GM18502 (cell line): ENCODE measurements around the gene ENTHD1.
"Not testable (repeated sequence)": the region's sequence is repeated elsewhere in the genome, so short reads cannot be mapped to it uniquely, and the experiment has no call there.

ENCODE experiments used
- ATAC-seq: cut with Tn5 transposase; IDR thresholded peaks from one replicate; pipeline ENCODE4 v1.9.1; 2021; ENCODE audit warnings: mild to moderate bottlenecking; ENCODE audit not compliant: unreplicated experiment, poor library complexity

ENTHD1 gene

DNA sequence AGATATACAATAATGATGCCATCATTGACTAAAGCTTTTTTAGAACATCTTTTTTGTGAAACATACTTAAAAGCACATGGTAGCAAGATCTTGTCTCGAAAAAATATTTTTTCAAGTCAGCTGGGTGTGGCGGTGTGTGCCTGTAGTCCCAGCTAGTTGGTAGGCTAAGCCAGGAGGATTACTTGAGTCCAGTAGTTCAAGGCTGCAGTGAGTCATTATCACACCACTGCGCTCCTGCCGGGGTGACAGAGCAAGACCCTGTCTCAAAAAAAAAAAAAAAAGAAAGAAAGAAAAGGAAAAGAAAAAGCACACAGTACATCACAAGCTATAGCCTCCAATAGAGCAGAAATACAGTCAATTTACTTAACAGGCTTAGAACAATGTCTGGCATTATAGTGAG lies 37.0 kb downstream of the ENTHD1 start:
- ATAC-seq, result no peak

DNA sequence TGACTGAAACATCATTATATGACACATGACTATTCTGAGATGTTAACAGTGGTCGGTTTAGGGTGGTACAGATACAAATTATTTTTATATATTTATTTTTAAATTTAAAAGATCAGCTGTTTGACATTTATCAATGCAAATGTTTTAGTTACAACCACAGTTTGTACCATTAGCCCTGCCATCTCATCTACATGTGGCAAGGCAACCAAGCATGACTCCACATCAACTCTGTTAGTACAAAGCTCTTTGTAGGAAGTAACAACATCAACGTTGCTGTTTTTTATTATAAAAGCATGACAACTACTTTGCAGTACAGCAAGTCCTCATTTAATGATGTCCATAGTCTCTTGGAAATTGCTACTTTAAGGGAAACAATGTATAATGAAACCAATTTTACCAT lies 40.8 kb downstream of the ENTHD1 start:
- ATAC-seq, result no peak

DNA sequence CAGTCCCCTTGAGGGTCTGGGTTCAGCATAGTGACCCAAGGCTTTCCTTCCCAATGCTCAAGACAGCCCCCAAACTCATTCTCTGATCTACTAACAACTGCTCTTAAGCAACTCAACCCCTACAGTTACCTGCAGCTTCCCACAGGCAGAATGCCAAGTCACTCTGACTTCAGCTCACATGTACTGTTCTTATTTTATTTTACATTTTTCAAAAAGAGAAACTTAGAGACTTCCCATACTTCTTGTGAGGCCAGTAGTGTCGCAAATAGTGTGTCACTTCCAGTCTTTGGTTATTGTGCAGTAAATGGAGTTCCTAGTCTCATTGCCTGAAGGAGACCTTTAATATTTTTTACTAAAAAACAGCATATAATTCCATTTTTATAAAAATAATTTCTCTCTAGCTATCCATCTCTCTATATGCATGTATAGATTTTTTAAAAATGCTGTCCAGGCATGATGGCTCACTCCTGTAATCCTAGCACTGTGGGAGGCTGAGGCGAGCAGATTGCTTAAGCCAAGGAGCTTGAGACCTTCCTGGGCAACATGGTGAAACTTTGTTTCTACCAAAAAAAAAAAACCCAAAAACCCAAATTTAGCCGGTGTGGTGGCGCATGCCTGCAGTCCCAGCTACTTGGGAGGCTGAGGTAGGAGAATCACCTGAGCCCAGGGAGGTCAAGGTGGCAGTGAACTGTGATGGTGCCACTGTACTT lies 41.8 kb downstream of the ENTHD1 start:
- no peak for ATAC-seq

DNA sequence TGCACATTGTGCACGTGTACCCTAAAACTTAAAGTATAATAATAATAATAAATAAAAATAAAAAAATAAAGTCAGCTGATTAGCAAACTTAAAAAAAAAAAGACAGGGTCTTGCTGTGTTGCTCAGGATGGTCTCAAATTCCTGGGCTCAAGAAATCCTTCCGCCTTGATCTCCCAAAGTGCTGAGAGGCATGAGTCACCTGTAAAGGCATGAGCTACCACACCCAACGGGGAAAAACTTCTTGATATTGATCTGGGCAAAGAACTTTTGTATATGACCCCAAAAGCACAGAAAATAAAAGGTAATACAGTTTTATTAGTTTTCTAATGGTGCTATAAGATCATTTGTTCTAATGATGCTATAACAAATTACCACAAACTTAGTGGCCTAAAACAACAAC lies 46.1 kb downstream of the ENTHD1 start:
- ATAC-seq, result no peak

DNA sequence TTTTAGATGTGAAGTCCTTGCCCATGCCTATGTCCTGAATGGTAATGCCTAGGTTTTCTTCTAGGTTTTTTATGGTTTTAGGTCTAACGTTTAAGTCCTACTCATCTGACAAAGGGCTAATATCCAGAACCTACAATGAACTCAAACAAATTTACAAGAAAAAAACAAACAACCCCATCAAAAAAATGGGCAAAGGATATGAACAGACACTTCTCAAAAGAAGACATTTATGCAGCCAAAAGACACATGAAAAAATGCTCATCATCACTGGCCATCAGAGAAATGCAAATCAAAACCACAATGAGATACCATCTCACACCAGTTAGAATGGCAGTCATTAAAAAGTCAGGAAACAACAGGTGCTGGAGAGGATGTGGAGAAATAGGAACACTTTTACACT lies 47.0 kb downstream of the ENTHD1 start:
- not testable (repeated sequence) for ATAC-seq

DNA sequence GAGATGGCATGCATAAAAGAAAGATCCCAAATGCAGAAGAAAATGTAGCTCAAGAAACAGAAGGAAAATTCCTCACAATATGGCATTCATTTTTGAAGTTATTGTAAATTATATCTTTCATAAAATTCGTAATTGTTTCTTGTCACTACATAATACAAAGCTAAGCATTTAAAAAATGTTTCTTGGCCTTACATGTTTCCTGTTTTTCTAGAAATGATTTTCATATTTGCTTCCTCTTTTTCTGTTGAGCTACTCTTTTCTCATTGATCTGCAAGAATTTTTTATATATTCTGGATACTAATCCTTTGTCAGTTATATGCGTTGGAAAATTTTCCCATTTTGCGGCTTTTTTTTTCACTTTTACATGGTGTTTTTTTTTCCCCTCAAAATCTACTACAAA lies 48.0 kb downstream of the ENTHD1 start:
- no peak for ATAC-seq

DNA sequence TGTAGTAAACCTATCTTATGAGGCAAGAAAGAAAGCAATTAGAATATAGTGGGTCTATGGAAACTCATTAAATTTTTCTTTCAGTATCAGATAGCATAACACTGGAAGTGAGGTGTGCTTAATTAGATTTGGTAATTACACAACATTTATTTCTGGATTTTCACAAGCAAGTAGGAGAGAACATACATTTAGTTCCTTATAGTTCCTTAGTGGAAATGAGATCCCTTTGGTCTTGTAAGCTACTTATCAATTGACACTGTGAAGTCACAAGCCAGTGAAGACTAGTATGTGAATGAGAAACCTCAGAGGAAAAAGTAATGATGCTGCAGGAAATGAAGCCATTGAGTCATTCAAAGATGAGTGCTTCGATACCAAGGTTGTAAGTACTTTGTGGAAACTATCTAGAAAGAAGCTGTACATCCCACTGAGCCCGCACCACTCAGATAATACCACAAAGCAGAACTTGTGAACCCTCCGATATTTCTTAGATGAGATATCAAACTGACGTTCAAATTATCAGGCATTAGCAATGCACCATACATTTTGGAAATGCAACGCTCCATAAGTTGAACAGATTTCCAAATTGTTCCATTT lies 53.5 kb downstream of the ENTHD1 start:
- ATAC-seq, result no peak

DNA sequence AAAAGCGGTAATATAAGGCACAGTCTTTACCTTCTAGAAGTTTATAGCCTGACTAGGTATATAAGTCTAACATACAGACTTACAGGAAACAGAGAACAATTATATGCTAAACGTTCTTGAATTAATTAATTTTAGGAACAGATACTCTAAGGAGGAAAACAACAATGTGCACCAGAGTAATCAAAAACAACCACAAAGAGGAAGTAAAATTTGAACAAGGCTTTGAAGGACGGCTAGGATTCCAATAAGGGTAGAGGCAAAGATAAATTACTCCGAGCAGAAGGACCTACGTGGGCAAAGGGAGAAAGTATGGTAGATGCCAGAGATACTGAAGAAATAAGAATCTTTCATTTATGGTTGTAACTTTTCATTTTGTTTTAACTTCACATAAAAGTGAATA lies 54.4 kb downstream of the ENTHD1 start:
- no peak for ATAC-seq

DNA sequence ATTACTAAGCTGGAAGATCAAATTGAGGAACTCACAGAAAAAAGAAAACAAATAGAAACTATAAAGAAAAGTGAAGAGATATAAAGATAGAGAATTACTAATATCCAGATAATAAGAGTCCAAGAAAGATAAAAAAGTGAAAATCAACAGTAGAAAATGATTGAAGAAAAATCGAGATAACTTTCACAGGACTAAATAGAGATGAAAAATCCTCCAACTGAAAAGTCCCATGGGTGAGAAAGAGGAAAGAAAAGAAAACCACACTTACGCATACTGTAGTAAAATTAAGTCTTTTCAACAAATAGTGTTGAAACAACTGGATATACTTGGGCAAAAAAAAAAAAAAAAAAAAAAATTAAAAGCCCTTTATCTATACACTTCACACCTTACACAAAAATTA lies 60.0 kb downstream of the ENTHD1 start:
- no peak for ATAC-seq

DNA sequence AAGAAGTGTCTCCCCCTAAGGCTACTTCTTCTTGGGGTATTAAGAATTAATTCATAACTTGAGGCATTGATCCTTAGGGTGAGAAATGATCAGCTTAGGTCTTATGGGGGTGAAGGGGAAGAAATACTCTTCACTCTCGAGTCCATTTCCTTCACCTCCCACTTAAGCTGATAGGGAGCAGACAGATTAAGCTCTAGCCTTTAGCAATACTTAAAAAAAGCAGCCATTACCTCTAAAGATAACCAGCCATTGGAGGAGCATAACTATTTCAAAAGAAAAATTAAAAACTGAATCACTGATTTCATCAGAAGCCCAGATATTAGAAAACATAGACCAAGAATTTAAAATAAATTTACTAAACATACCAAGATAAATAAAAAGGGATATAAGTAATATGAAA lies 60.5 kb downstream of the ENTHD1 start:
- ATAC-seq, result no peak

DNA sequence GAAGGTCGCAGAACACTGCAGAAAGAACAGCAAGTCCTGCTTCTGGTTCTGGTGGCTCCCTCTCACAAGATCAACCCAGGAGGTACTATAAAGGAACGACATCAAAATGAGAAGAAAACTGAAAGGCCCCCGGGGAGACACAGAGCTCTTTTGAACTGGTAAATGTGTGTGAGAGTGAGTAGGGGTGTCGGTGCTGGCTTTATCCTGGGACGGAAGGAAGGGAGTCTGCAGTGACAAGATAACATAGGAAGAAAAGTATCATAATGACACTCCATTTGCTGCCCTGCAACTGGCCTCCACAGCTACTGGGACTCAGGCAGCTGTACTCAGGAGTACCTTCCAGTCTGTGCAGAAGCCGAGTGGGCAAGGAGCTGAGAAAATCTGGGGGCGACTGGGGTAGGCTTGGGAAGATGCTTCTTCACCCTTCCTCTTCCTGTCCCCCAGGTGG lies 60.9 kb downstream of the ENTHD1 start:
- ATAC-seq, result no peak

DNA sequence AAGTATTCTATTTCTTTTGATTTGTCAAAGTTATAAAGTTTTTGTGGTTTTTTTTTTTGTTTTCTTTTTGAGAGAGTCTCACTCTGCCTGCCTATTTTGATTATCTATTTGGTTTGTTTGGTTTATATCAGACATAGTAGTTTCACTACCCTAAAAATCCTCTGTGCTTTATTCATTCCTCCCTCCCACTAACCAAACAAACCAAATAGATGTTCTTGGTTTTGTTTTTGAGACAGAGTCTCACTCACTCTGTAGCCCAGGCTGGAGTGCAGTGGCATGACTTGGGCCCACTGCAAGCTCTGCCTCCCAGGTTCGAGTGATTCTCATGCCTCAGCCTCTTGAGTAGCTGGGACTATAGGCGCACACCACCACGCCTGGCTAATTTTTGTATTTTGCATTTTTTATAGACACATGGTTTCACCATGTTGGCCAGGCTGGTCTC lies 67.9 kb downstream of the ENTHD1 start:
- ATAC-seq, result peak; percentile 81

DNA sequence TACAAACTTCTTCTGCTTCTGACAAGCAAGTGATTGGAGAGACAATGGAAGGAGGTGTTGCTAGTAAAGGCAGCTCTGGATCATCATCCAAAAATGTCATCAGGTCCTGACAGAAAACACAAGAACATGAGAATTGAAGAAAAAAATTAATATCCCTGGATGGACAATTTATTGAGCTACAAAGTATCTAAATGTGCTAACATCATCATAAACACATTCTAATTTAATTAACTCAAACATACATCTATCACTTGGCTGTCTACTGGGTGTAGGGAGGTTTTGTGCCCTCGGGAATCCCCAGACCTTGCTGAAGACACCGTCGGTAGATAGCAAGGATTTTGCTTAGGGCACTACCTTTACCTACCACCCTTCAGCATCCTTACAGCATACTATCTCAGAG lies 72.6 kb downstream of the ENTHD1 start:
- ATAC-seq, result no peak

DNA sequence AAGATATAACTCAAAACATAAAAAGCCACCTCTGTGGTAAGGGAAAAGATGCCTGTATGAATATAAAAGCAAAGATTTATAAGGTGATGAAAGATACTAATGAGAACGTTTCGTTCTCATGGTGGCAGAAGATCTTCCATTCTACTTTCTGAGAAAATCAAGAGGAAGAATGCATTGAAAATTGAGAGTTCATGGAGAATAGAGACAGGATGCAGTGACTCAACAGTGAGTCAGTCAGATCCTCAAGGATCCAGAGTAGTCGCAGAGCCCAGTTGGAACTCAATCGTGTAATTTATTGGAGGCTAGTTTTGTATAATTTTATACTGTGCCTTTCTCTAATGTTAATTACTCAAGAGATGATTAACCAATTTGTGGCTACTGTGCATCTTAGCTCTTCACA lies 73.3 kb downstream of the ENTHD1 start:
- no peak for ATAC-seq

DNA sequence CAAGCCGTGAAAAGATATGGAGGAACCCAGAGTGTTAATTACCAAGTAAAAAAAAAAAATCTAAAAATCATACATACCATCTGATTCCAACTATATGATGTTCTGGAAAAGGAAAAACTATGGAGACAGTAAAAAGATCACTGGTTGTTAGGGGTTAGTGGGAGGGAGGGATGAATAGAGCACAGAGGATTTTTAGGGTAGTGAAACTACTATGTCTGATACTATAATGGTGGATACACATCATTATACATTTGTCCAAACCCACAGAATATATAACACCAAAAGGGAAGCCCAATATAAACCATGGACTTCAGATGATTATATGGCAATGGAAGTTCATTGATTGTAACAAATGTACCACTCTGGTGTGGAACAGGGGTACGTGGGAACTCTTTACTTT lies 74.1 kb downstream of the ENTHD1 start:
- no peak for ATAC-seq

DNA sequence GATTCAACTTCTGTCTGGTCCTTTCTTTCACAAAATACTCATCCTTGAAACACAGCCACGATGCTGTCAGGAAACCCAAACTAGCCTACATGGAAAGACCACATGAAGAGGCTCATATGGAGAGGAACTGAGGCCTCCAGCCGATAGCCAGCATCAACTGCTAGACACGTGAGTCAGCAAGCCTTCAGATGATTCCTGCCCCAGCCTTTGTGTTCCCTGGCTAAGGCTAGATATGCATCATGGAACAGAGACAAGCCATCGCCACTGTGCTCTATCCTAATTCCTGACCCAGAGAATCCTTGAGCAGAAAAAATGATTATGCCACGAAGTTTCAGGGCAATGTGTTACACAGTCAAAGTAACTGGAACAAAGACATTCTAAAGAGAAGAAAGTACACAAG lies 75.5 kb downstream of the ENTHD1 start:
- ATAC-seq, result no peak

DNA sequence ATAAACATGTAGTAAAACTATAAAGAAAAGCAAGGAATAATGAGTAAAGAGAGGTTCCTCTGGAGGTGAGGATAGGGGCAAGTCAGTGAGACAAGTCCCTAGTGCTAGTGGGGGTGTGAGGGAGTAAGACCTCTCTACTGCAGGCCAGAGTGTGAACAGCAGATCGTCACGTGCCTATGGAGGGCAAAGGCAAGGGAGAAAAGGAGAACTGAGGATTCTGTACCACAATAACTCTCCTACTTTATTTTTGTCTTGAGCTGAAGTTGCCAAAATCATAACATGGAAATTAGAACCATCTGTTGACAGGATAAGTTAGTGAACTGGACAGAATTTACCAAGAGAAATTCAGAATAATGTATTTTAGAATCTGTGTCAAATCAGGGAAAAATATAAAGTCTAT lies 77.6 kb downstream of the ENTHD1 start:
- no peak for ATAC-seq

DNA sequence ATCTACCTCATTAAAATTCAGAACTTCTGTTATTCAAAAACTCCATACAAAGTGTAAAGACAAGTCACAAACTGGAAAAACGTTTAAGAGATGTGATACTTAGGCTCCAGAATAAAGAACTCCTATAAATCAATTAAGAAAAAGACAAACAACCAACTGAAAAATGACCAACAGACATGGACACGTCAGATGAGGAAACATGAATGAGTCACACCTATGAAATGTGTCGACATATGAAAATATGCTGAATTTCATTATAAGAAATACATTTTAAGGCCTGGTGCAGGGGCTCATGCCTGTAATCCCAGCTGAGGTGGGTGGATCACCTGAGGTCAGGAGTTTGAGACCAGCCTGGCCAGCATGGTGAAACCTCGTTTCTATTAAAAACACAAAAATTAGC lies 78.7 kb downstream of the ENTHD1 start:
- no peak for ATAC-seq

DNA sequence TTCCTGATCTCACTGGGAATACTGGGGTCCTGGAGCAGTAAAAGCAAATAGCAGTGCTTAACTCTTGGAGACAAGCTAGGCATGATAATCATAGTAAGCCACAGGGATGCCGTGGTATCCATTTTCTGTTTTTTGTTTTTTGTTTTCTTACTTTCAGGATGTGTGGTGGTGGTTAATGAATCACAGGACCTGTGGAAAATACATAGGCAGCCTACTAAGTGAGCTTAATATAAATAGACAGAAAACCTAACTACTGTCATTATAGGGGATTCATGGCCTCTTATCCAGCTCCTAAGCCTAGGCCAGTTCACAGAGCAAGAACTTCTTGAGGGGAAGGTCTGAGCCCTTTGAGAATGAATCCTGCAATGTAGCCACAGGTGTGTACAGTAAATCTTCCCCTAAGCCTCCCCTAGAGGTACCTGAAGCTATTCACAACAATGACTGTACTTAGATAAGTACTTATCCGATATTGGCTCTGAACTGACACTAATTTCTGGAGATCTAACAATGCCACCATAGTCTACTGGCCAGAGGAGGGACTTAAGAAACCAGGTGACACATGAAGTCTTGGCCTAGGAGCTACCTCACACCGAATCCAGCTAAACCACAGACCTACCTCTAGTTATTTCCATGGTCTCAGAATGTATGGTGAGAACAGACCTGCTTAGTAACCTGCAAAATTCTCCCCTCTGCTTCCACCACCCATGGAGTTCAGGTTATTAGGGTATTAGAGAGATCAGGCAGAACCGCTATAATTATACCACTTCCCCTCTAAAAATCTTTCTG lies 83.6 kb downstream of the ENTHD1 start:
- ATAC-seq, result no peak

DNA sequence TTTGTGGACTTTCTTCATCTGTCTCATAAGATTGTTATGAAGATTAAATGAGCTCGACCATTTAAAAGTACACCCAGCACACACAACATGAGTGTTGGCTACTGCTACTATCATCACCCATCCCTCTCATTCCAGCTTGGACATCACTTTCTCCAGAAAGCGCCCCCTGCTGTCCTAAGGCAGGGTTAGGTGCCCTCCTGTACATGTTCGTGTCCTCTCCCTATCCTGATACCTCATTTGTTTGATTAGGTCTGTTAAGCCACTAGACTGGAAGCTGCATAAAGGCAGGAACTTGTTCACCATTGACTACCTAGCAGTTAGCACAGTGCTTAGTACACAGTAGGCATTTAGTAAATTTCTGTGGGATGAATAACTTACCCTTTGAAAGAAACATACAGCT lies 85.5 kb downstream of the ENTHD1 start:
- ATAC-seq, result no peak

DNA sequence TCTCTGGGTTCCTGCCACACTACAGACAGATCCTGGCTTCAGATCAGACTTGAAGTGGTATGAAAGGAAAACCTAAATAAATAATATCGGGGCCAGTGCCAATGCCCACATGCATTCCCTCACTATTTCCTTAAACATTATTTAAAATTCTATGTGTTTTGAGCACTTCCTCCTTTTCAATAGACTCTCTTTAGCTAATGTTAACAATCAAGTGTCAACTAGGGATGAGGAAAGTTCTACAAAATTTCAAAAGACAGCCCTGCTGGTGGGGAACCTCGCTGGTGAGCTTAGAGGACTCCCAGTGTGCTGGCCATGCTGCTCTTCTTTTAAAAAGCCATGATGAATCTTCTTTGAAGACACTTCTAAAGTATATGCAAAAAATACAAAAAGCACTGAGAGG lies 87.5 kb downstream of the ENTHD1 start:
- ATAC-seq, result no peak

DNA sequence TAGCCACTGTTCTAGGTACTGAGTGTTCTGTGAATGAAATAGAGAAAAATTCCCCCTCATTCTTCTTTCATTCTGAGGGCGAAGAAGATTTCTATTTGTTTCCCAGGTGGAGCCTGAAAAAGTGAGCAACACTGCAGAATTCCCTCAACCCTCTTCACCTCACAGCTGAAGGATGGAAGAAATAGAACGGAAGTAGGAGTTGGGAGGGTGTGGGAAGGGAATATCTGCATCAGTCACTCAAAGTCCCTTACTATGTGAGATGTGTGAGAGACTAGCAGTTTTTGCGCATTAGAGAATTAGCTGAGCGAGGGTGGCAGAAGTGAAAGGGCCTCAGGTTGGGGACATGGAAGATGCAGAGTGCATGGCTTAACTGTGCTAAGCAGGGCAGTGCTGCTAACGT lies 88.4 kb downstream of the ENTHD1 start:
- ATAC-seq, result no peak
